Fibroblast of villous mesenchyme (primary cell): ENCODE data around the gene TRIM50. TPM values are rescaled to one million over a fixed set of nuclear protein-coding genes. Genes with fewer than 3 reads are reported as not detected.

Experiments used
- DNase-seq: peaks from one replicate; pipeline ENCODE4 v3.0.0-alpha.2; 2010; ENCODE audit warnings: low read depth
- H3K4me3 ChIP-seq: 2 replicates; pipeline ENCODE4 v1.5.1; 2011; ENCODE audit warnings: low read depth, mild to moderate bottlenecking, low read length
- total RNA-seq: library from RNA; depleted of rRNA; stranded (reverse); fragments of >200 nt; gene quantifications from 2 replicates; pipeline ENCODE4 v1.2.3, GENCODE V29; 2012
- TF ChIP-seq, protein P1 (sequence below): IDR thresholded peaks from 2 replicates; pipeline ENCODE4 v1.5.1; 2012; ENCODE audit warnings: low read depth, mild to moderate bottlenecking, low read length; ENCODE audit not compliant: insufficient read depth

TRIM50 gene
- total RNA-seq, 1 donor, result not detected

DNA sequence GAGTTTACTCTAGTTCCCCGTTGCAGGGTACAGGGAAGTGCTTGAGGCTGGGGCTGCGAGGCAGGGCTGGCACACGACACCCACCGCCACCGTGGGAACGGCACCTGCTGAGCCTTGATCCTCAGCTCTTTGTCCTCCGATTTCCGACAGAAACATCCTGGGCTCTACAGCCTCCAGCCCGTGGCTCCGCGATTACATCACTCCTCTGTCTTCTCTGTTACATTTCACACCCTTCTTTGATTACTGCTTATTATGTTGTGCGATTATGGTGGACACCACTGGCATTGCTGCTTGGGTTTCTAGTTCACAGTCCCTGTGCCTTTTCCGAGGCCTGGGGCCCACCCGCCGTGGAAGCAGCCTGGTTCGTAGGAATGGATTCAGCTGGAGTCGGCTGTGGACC is 26.9 kb upstream of the TRIM50 start:
- no peak overlapping the region for H3K4me3 ChIP-seq
- TF ChIP-seq, protein P1, sequence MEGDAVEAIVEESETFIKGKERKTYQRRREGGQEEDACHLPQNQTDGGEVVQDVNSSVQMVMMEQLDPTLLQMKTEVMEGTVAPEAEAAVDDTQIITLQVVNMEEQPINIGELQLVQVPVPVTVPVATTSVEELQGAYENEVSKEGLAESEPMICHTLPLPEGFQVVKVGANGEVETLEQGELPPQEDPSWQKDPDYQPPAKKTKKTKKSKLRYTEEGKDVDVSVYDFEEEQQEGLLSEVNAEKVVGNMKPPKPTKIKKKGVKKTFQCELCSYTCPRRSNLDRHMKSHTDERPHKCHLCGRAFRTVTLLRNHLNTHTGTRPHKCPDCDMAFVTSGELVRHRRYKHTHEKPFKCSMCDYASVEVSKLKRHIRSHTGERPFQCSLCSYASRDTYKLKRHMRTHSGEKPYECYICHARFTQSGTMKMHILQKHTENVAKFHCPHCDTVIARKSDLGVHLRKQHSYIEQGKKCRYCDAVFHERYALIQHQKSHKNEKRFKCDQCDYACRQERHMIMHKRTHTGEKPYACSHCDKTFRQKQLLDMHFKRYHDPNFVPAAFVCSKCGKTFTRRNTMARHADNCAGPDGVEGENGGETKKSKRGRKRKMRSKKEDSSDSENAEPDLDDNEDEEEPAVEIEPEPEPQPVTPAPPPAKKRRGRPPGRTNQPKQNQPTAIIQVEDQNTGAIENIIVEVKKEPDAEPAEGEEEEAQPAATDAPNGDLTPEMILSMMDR, result no peak
- no peak for DNase-seq

- TF ChIP-seq, protein P1, result no peak
- DNase-seq, result no peak
Measured at GRCh38 chr7:73354196-73354595, 26.3 kb upstream of the TRIM50 start.

GRCh38 chr7:73353243-73353642 is 25.4 kb upstream of the TRIM50 start:
- TF ChIP-seq, protein P1, result no peak
- DNase-seq, result no peak
- no peak overlapping the region for H3K4me3 ChIP-seq

More at GRCh38 chr7:73354196-73354595, 26.3 kb upstream of the TRIM50 start:
- no peak overlapping the region for H3K4me3 ChIP-seq

- TF ChIP-seq, protein P1, result no peak
- no peak overlapping the region for H3K4me3 ChIP-seq
- no peak for DNase-seq
Measured at GRCh38 chr7:73352784-73353183, 24.9 kb upstream of the TRIM50 start.

DNA sequence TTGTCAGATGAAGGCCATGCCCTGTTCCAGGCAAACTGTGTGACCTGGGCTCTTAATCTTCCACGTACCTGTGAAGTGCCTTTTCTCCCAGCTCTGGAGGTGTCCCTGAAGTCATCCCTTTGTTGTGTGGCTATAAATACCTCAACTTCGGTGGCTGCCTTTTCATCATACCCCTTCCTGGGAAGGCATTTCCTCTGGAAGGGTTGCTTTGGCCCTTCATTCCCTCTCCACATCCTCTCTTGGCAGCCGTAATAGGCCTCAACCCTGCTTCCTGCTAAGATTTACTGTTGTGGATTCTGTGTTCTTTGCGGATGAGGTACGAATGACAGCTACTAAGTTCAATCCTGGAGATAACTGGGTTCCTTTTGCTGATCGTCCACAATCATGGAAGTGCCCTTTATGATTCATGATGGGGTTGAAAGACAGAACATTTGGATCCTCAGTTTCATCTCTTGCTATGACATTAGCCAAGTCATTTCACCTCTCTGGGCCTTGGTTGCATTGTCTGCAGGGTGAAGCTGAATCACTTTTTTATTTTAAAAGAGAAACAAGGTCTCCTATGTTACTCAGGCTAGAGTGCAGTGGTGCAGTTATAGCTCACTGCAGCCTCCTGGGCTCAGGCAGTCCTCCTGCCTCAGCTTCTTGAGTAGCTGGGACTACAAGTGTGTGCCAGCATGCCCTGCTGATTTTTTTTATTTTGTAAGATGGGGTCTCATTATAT is 23.7 kb upstream of the TRIM50 start:
- no peak overlapping the region for H3K4me3 ChIP-seq
- DNase-seq, result no peak
- TF ChIP-seq, protein P1, result no peak

GRCh38 chr7:73350306-73351068 is 22.6 kb upstream of the TRIM50 start:
- no peak for DNase-seq
- TF ChIP-seq, protein P1, result no peak

DNA sequence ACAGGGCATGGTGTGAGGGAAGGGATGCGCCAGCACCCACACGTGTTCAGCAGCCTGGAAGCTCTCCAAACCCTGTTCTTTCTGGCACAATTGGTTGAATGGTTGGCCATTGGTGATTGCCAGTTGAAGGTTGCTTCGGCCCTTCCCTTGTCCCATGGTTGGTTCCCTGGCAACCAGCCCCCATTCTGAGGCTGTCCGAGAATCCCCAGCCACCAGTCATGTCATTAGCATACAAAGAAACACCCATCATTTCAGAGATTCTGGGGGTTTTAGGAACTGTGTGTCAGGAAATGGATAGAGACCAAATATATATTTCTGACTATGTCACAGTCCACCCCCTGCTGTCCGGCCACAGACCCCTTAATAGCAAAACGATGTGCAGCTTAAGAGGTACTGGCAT is 21.9 kb upstream of the TRIM50 start:
- H3K4me3 ChIP-seq, result no peak overlapping the region
- no peak for DNase-seq
- TF ChIP-seq, protein P1, result no peak

More at GRCh38 chr7:73350306-73351068, 22.6 kb upstream of the TRIM50 start:
- H3K4me3 ChIP-seq, result no peak overlapping the region
